CD14-positive monocyte (primary cell): ENCODE measurements around the gene PTPRR. TPM values are rescaled to one million over a fixed set of nuclear protein-coding genes. Genes with fewer than 3 reads are reported as not detected.
"Not testable (repeated sequence)": the region's sequence is repeated elsewhere in the genome, so short reads cannot be mapped to it uniquely, and the experiment has no call there.

Experiments used
- DNase-seq, 3 donors: peaks; one replicate each; pipeline ENCODE4 v3.0.0-alpha.2; 2011 to 2022
- H2AFZ ChIP-seq: 2 replicates; pipeline ENCODE4 v1.6.0; 2012; ENCODE audit warnings: mild to moderate bottlenecking, low read depth, low read length, inconsistent platforms; ENCODE audit not compliant: insufficient read depth, poor library complexity, severe bottlenecking
- H3K27ac ChIP-seq, 2 donors: 1 replicate in 1 of 2; 2 replicates in 1 of 2; pipeline ENCODE4 v1.5.1; 2012 to 2013; ENCODE audit warnings: low read length in 2 of 2, control low read depth in 1 of 2, inconsistent platforms in 1 of 2, low read depth in 1 of 2, mild to moderate bottlenecking in 1 of 2
- H3K27me3 ChIP-seq, 2 donors: one replicate each; pipeline versions ENCODE4 v1.6.0 to v1.6.1; 2011 to 2013; ENCODE audit warnings: low read length in 2 of 2; ENCODE audit not compliant: control insufficient read depth in 2 of 2, insufficient read depth in 2 of 2
- H3K36me3 ChIP-seq, 2 donors: replicated peaks in 1 of 2; 1 replicate in 1 of 2; 2 replicates in 1 of 2; pipeline versions ENCODE4 v1.5.1 to v1.6.1; 2012 to 2013; ENCODE audit warnings: low read length in 2 of 2, control low read depth in 1 of 2, inconsistent platforms in 1 of 2, mild to moderate bottlenecking in 1 of 2; ENCODE audit not compliant: insufficient read depth in 2 of 2, control insufficient read depth in 1 of 2
- H3K4me1 ChIP-seq, 2 donors: 1 replicate in 1 of 2; 2 replicates in 1 of 2; pipeline versions ENCODE4 v1.5.1 to v1.6.1; 2012 to 2013; ENCODE audit warnings: low read length in 2 of 2, control low read depth in 1 of 2, inconsistent platforms in 1 of 2, mild to moderate bottlenecking in 1 of 2, moderate library complexity in 1 of 2; ENCODE audit not compliant: insufficient read depth in 2 of 2, control insufficient read depth in 1 of 2
- H3K4me2 ChIP-seq: replicated peaks from 2 replicates; pipeline ENCODE3; 2012; ENCODE audit warnings: low read length, moderate library complexity, mild to moderate bottlenecking; ENCODE audit not compliant: poor library complexity, severe bottlenecking; ENCODE audit errors: extremely low read depth
- H3K4me3 ChIP-seq, 3 experiments: fragments of 200-600 bp in 1 of 3; sonication (generic) in 1 of 3; replicated peaks in 1 of 3; 1 replicate in 2 of 3; 2 replicates in 1 of 3; pipeline ENCODE4 v1.5.1; 2011 to 2013; ENCODE audit warnings: low read length in 3 of 3, mild to moderate bottlenecking in 3 of 3, control low read depth in 2 of 3, low read depth in 2 of 3, inconsistent platforms in 1 of 3, moderate library complexity in 1 of 3
- H3K79me2 ChIP-seq: 2 replicates; pipeline ENCODE4 v1.6.0; 2012; ENCODE audit warnings: mild to moderate bottlenecking, control low read depth, inconsistent platforms, low read length, moderate library complexity; ENCODE audit not compliant: insufficient read depth
- H3K9ac ChIP-seq: 2 replicates; pipeline ENCODE4 v1.6.0; 2017; ENCODE audit warnings: low read length, mild to moderate bottlenecking; ENCODE audit not compliant: insufficient read depth, poor library complexity, severe bottlenecking
- H3K9me3 ChIP-seq, 2 donors: replicated peaks in 1 of 2; 1 replicate in 1 of 2; 2 replicates in 1 of 2; pipeline versions ENCODE4 v1.5.1 to v1.6.1; 2012 to 2013; ENCODE audit warnings: low read length in 2 of 2, control low read depth in 1 of 2; ENCODE audit not compliant: control insufficient read depth in 1 of 2, insufficient read depth in 1 of 2
- H4K20me1 ChIP-seq: 2 replicates; pipeline ENCODE4 v1.6.0; 2012; ENCODE audit warnings: mild to moderate bottlenecking, low read length, control low read depth, moderate library complexity; ENCODE audit not compliant: insufficient read depth
- H3K27ac Mint-ChIP-seq, 7 donors: one replicate each; pipeline ENCODE4 v1.8.0; 2020; ENCODE audit warnings: mild to moderate bottlenecking in 7 of 7, mixed read lengths in 7 of 7, moderate library complexity in 6 of 7, inconsistent platforms in 2 of 7
- H3K27me3 Mint-ChIP-seq, 3 donors: one replicate each; pipeline ENCODE4 v1.8.0; 2021 to 2022; ENCODE audit warnings: low read depth in 3 of 3, mild to moderate bottlenecking in 3 of 3, mixed read lengths in 3 of 3, moderate library complexity in 3 of 3, inconsistent platforms in 1 of 3
- H3K36me3 Mint-ChIP-seq, 2 donors: one replicate each; pipeline ENCODE4 v1.8.0; 2020; ENCODE audit warnings: mixed read lengths in 2 of 2, inconsistent platforms in 1 of 2, mild to moderate bottlenecking in 1 of 2
- H3K4me1 Mint-ChIP-seq: one replicate; pipeline ENCODE4 v1.8.0; 2020; ENCODE audit warnings: mild to moderate bottlenecking, mixed read lengths
- H3K4me3 Mint-ChIP-seq, 2 donors: one replicate each; pipeline ENCODE4 v1.8.0; 2020; ENCODE audit warnings: mild to moderate bottlenecking in 2 of 2, mixed read lengths in 2 of 2, moderate library complexity in 1 of 2
- H3K9me3 Mint-ChIP-seq, 7 donors: one replicate each; pipeline ENCODE4 v1.8.0; 2020 to 2022; ENCODE audit warnings: mixed read lengths in 7 of 7, mild to moderate bottlenecking in 6 of 7, moderate library complexity in 6 of 7, inconsistent platforms in 2 of 7
- CTCF ChIP-seq: fragments of 200-600 bp; IDR thresholded peaks from one replicate; pipeline ENCODE4 v1.8.0; 2022; ENCODE audit warnings: antibody characterized with exemption, mild to moderate bottlenecking
- WGBS: methylation state at CpG from one replicate; pipeline ENCODE4 v1.1.5; 2013; ENCODE audit warnings: missing lambda C conversion rate; ENCODE audit not compliant: insufficient coverage; 5-methylcytosine and 5-hydroxymethylcytosine counted together
- intact Hi-C, 2 donors: fragments of 100-400 bp; cut with micrococcal nuclease; formaldehyde crosslinking; loops; one replicate each; pipeline versions ENCODE4 v1.15.0 to v1.15.1; 2023
- polyA plus RNA-seq, 3 donors: library from polyadenylated mRNA; depleted of rRNA in 1 of 3; unstranded in 2 of 3; stranded (reverse) in 1 of 3; fragments of 300-500 nt in 2 of 3; fragments of >200 nt in 1 of 3; fragmentation: Illumina TruSeq in 2 of 3; gene quantifications; 1 replicate in 2 of 3; 2 replicates in 1 of 3; pipeline ENCODE4 v1.2.3, GENCODE V29; 2012 to 2021

Gene PTPRR
- polyA plus RNA-seq, 3 donors, result not detected

GRCh38 chr12:70739756-70740155, 180.8 kb downstream of the PTPRR start:
- no peak for DNase-seq
- Histone ChIP-seq H4K20me1 (no peaks in the 10 kb centered on the region), H3K27ac (no peak overlapping the region), H3K4me3 (no peak overlapping the region), H3K27me3 (no peaks in the 10 kb centered on the region), H2AFZ (no peak overlapping the region), H3K9me3 (no peaks in the 10 kb centered on the region), H3K4me1 (no peaks in the 10 kb centered on the region), H3K79me2 (no peaks in the 10 kb centered on the region), H3K4me2 (no peak overlapping the region), H3K36me3 (no peaks in the 10 kb centered on the region), H3K9ac (no peak overlapping the region)
- Mint-ChIP-seq H3K4me1 (no peaks in the 10 kb centered on the region), H3K9me3 (peaks cover 0 to 5% (median 0%) of the 10 kb centered on the region in 7 donors), H3K27ac (no peak overlapping the region), H3K4me3 (no peak overlapping the region), H3K36me3 (no peaks in the 10 kb centered on the region), H3K27me3 (peaks cover 0 to 8% (median 1%) of the 10 kb centered on the region in 3 donors)
- intact Hi-C loops, result no loop called here
- TF ChIP-seq CTCF, result no peak
- 96% methylated on average over 2 of the region's 2 CpGs for WGBS

- DNase-seq, result no peak
- Histone ChIP-seq H3K36me3 (no peaks in the 10 kb centered on the region), H4K20me1 (no peaks in the 10 kb centered on the region), H2AFZ (no peak overlapping the region), H3K27ac (no peak overlapping the region), H3K4me1 (no peaks in the 10 kb centered on the region), H3K79me2 (no peaks in the 10 kb centered on the region), H3K9me3 (no peaks in the 10 kb centered on the region), H3K4me3 (no peak overlapping the region), H3K27me3 (no peaks in the 10 kb centered on the region), H3K4me2 (no peak overlapping the region), H3K9ac (no peak overlapping the region)
- H3K27me3 Mint-ChIP-seq, result peaks cover 0 to 7% (median 4%) of the 10 kb centered on the region in 3 donors
- H3K36me3 Mint-ChIP-seq, result no peaks in the 10 kb centered on the region
- intact Hi-C loops, result no loop called here
- 94% methylated on average over 5 of the region's 8 CpGs for WGBS
- no peak overlapping the region for H3K4me3 Mint-ChIP-seq
- H3K9me3 Mint-ChIP-seq, result peaks cover 0 to 3% (median 0%) of the 10 kb centered on the region in 7 donors
- H3K27ac Mint-ChIP-seq, result no peak overlapping the region
- TF ChIP-seq CTCF, result no peak
- no peaks in the 10 kb centered on the region for H3K4me1 Mint-ChIP-seq
These were observed 184.0 kb downstream of the PTPRR start for GRCh38 chr12:70736351-70737133.

- H3K4me3 ChIP-seq, H3K9me3 ChIP-seq, intact Hi-C loops, H3K4me1 ChIP-seq, H3K36me3 ChIP-seq, H3K9ac ChIP-seq, H3K27me3 Mint-ChIP-seq, H3K79me2 ChIP-seq, H3K36me3 Mint-ChIP-seq, H3K9me3 Mint-ChIP-seq, H3K27me3 ChIP-seq, DNase-seq, H4K20me1 ChIP-seq, H3K4me3 Mint-ChIP-seq, H3K4me2 ChIP-seq, H3K27ac Mint-ChIP-seq, H3K27ac ChIP-seq, H3K4me1 Mint-ChIP-seq, H2AFZ ChIP-seq: not testable (repeated sequence)
- WGBS, result no CpG with 5 or more reads among the region's 3 CpGs
These were observed 185.3 kb downstream of the PTPRR start for GRCh38 chr12:70735197-70735596.
